ENCODE data around the gene ZNF14. TPM values are rescaled to one million over a fixed set of nuclear protein-coding genes. Genes with fewer than 3 reads are reported as not detected.

ZNF14 gene
- total and polyA plus RNA-seq, 2 of the 13 experiments (the other 11 are each of a cell fraction or from before 2014, with no cell fraction given) = 1.9 to 6.2 TPM

DNA sequence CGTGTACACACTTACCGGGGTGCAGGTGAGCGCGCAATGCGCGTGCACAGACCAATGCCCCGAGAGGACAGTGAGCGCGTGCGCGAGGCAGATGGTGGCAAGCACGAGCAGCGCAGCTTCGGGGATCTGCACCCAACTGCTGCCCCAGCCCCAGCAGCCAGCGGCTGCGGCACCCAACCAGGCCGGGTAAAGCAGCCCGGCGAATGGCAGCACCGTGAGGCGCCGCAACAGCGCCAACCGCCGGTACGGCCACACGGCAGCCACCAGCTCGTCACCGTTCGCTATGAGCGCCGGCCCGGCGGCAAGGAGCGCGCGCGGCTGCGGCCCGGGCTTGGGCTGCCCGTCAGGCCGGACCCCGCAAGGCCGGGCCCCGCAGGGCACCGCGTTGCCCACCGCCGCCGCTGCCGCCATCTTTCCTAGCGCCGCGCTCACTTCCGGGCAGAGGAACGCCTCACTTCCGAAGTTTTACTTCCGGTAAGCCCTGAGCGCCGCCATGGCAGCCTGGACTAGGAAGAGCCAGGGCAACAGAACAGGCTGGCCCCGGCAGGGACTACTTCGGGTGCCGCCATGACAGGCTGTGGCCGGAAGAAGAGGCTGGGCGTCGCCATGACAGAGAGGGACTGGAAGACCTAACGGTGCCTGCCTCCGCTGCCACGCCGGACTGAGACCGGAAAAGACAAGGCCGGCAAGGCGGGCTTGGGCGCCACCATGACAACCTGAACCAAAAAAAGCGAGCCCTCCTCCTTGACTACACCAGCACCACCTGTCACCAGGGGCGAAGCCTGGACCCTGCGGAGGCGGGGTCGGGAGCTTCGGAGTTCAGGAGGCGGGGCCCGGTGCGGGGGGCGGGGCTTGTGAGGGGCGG, 69.4 kb downstream of the ZNF14 start, which contains the start of gene ATP13A1 (continued):
- no peak for TF ChIP-seq ZNF296 (CRISPR knock-in tag; conservative IDR thresholded peaks at IDR 0.05)
- TF ChIP-seq, protein P1, sequence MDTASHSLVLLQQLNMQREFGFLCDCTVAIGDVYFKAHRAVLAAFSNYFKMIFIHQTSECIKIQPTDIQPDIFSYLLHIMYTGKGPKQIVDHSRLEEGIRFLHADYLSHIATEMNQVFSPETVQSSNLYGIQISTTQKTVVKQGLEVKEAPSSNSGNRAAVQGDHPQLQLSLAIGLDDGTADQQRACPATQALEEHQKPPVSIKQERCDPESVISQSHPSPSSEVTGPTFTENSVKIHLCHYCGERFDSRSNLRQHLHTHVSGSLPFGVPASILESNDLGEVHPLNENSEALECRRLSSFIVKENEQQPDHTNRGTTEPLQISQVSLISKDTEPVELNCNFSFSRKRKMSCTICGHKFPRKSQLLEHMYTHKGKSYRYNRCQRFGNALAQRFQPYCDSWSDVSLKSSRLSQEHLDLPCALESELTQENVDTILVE (CRISPR knock-in tag; IDR thresholded peaks at IDR 0.05) = peak; percentile 52; the same call in 1 of the 2 replicates
- TF ChIP-seq RARA (CRISPR knock-in tag; IDR thresholded peaks at IDR 0.05) = no peak
- peak; percentile 68; the same call in 1 of the 2 replicates for TF ChIP-seq CENPT (CRISPR knock-in tag; IDR thresholded peaks at IDR 0.05; ENCODE audit: low read depth)
- no peak; the same call in 1 of the 2 replicates for TF ChIP-seq ZNF430 (CRISPR knock-in tag; IDR thresholded peaks at IDR 0.05)
- TF ChIP-seq, protein P2, sequence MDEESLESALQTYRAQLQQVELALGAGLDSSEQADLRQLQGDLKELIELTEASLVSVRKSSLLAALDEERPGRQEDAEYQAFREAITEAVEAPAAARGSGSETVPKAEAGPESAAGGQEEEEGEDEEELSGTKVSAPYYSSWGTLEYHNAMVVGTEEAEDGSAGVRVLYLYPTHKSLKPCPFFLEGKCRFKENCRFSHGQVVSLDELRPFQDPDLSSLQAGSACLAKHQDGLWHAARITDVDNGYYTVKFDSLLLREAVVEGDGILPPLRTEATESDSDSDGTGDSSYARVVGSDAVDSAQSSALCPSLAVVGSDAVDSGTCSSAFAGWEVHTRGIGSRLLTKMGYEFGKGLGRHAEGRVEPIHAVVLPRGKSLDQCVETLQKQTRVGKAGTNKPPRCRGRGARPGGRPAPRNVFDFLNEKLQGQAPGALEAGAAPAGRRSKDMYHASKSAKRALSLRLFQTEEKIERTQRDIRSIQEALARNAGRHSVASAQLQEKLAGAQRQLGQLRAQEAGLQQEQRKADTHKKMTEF (CRISPR knock-in tag; IDR thresholded peaks at IDR 0.05) = peak; percentile 49
- no peak for TF ChIP-seq ZNF350 (CRISPR knock-in tag; IDR thresholded peaks at IDR 0.05; ENCODE audit: borderline replicate concordance, low read depth)
- no peak for TF ChIP-seq JARID2 (CRISPR knock-in tag; IDR thresholded peaks at IDR 0.05; ENCODE audit: insufficient replicate concordance)
- no peak for TF ChIP-seq JDP2 (CRISPR knock-in tag; IDR thresholded peaks at IDR 0.05; ENCODE audit: borderline replicate concordance)
- no peak for TF ChIP-seq ZNF383 (CRISPR knock-in tag; IDR thresholded peaks at IDR 0.05; ENCODE audit: borderline replicate concordance)
- TF ChIP-seq BCL6 (CRISPR knock-in tag; IDR thresholded peaks at IDR 0.05) = no peak
- TF ChIP-seq, protein P3, sequence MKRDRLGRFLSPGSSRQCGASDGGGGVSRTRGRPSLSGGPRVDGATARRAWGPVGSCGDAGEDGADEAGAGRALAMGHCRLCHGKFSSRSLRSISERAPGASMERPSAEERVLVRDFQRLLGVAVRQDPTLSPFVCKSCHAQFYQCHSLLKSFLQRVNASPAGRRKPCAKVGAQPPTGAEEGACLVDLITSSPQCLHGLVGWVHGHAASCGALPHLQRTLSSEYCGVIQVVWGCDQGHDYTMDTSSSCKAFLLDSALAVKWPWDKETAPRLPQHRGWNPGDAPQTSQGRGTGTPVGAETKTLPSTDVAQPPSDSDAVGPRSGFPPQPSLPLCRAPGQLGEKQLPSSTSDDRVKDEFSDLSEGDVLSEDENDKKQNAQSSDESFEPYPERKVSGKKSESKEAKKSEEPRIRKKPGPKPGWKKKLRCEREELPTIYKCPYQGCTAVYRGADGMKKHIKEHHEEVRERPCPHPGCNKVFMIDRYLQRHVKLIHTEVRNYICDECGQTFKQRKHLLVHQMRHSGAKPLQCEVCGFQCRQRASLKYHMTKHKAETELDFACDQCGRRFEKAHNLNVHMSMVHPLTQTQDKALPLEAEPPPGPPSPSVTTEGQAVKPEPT (CRISPR knock-in tag; IDR thresholded peaks at IDR 0.05; ENCODE audit: low read depth) = no peak
- no peak for TF ChIP-seq ZSCAN25 (CRISPR knock-in tag; IDR thresholded peaks at IDR 0.05)
- TF ChIP-seq NFAT5 (CRISPR knock-in tag; IDR thresholded peaks at IDR 0.05) = 0 out of 2 replicates have a peak, but pooled peaks have one; percentile 69
- TF ChIP-seq NFRKB (IDR thresholded peaks at IDR 0.05) = peak; percentile 98
- no peak for TF ChIP-seq ZNF552 (CRISPR knock-in tag; IDR thresholded peaks at IDR 0.05; ENCODE audit: borderline replicate concordance)
- peak; percentile 84 for TF ChIP-seq TBX2 (CRISPR knock-in tag; IDR thresholded peaks at IDR 0.05; ENCODE audit: borderline replicate concordance)
- peak; percentile 43; the same call in 1 of the 2 replicates for TF ChIP-seq CREB1 (IDR thresholded peaks at IDR 0.05)
- peak; percentile 57; the same call in 1 of the 2 replicates for TF ChIP-seq CREB1 (CRISPR knock-in tag; IDR thresholded peaks at IDR 0.05)
- TF ChIP-seq SP140L (CRISPR knock-in tag; IDR thresholded peaks at IDR 0.05; ENCODE audit: borderline replicate concordance) = no peak
